NCI-H1105 (cell line): ENCODE data around the gene NXPH2.
"Not testable (repeated sequence)": the region's sequence is repeated elsewhere in the genome, so short reads cannot be mapped to it uniquely, and the experiment has no call there.

ENCODE experiments used
- DNase-seq: peaks from one replicate; lab custom pipeline; 2025; lab: John Stamatoyannopoulos, UW

NXPH2 gene

DNA sequence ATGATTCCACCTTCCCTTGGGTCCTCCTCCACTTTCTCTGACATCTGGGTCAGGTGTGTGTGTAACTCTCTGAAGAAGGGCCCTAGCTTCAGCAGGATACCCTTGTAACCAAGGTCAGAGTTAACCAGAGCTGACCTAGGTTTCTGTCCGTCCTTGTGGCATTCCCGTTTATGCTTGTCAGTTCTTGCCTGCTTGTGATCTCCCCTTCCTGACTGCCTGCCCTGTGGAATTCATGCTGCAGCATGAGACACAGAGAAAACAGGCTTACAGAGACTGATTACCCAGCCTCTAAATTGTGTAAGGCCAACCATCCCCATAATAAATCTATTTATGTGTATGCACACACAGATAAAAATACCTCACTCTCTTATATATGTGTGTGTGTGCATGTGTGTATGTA lies 22.8 kb downstream of the NXPH2 start:
- no peak for DNase-seq

DNA sequence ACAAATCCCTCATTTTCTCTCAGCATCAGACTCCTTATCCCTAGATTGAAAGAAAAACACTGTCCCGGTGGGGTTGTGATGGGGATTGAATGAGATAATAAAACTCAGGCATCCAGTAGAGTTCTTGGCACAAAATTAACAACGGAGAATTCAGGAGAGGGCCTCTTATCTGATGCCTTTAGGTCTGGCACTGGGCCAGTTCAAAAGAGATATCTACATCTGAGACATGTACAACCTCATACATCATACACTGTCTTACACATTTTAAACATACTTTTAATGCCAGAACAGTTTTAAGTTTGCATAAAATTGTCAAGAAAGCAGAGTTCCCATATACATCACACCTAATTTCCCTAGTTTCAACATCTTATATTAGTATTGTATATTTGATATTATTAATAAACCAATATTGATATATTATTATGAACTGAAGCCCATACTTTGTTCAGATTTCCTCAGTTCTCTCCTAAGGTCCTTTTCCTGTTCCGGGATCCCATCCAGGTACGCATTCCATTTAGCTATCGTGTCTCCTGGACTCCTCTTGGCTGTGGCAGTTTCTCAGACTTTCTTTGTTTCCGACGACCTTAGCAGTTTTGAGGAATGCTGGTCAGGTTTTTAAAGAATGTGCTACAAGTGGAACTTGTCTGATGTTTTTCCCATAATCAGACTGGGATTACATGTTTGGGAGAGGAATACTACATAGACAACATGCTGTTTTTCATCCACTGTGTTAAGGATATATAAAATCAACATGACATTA lies 27.8 kb downstream of the NXPH2 start:
- no peak for DNase-seq

DNA sequence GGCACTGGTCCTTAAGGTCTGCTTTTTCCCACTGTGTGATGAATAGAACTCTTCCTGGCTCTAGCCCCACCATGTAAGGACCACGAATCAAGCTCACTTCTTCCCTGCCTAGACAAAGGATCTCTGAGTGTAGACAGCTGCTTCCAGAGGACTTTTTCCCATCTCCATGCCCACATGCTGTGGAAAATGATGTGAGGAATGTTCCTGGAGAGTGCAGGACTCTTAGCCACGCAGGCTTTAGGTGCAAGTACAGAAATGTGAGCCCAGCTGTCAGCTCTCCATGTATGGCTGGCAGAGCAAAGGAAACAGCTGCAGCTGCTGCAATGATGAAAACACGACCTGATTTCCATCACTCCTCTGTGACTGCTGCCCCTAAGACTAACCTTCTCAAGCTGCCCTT lies 35.5 kb downstream of the NXPH2 start:
- no peak for DNase-seq

DNA sequence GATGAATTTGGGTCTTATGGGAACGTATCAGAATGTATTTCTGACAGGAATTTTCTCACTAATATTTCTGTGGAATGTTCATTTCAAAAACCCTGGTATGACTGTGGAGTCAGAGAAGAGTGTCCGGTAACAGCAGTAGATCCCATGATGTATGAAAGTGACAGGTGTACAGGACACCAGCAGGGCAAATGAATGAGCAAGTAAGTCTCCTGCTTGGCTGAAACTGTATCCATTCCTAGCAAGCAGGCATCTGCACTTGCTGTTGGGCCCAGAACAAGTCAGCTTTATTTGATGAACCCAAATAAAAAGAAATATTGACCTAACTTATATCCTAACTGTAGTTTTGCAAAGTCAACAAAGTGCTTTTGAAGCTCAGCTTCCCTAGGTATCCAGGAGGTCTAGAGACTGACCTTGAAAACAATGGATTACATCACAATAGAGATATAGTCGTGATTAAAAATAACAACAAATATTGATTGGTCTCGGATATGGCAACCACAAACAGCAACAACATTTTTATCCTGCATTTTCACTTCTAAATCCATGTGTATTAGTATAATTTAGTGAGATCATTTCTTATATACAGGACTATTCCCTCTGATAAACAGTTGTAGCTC lies 37.6 kb downstream of the NXPH2 start:
- DNase-seq: no peak

DNA sequence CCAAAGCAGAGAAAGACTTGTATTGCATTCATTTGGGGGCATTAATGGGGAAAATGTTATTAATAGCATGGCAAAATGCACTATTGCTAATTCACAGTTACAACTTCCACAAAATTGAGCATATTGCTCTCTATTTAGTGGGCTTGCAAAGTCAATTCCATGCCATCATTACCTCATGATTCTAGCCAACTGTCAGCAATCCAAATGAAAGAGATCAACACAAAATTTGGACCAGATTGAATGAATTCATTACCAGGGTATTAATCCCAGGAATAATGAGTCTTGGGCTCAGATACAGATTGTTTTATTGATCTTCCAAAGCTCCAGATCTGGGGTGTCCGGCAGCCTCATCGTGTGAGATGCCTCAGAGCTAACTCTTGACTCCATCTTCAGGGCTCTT lies 38.3 kb downstream of the NXPH2 start:
- DNase-seq: no peak

DNA sequence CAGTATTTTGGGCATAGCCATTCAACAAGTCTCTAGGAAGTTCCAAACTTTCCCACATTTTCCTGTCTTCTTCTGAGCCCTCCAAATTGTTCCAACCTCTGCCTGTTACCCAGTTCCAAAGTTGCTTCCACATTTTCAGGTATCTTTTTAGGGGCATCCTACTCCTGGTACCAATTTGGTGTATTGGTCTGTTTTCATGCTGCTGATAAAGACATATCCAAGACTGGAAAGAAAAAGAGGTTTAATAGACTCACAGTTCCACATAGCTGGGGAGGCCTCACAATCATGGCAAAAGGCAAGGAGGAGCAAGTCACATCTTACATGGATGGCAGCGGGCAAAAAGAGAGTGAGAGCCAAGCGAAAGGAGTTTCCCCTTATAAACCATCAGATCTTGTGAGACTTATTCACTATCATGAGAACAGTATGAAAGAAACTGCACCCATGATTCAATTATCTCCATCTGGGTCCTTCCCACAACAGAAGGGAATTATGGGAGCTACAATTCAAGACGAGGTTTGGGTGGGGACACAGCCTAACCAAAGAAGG lies 43.1 kb downstream of the NXPH2 start:
- DNase-seq: not testable (repeated sequence)

DNA sequence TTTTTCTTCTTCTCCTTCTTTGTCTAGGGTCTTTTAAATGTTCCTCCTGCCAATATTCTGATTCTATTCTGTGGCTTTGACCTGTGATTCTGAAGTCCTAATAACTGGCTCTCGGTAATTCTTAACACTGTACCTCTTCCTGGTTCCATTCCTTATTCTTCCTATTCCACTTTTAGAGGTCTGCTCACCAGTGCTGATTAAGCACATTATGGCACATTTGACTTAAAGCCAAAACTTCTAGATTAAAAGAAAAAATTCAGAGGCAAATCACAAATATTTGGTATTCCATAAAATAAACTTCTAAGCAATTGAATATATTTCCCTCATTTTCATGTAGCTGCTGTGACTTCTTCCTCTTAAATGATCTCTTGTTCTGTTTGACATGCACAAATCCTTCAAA lies 47.5 kb downstream of the NXPH2 start:
- DNase-seq: no peak

DNA sequence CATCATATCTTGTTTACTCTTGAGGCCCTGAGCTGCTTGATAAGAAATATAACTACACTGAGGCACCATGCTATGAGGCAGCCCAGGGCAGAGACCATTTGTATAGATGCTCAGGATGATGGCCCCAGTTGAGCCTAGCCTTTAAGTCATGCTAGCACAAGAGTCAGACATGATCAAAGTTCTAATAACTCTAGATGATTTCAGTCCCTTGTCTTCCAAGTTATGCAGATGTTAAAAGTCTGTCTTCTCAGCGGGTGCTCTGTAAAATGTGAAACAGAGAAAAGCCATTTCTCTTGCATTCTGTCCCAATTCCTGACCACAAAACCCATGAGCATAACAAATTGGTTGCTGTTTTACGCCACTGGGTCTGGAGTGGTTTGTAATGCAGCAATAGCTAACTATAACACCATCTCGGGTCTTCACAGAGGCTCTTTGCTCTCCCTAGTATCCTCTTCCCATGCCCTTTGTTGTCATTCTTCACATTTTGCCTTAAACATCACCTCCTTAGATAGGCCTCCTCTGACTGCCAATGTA lies 49.6 kb downstream of the NXPH2 start:
- no peak for DNase-seq

DNA sequence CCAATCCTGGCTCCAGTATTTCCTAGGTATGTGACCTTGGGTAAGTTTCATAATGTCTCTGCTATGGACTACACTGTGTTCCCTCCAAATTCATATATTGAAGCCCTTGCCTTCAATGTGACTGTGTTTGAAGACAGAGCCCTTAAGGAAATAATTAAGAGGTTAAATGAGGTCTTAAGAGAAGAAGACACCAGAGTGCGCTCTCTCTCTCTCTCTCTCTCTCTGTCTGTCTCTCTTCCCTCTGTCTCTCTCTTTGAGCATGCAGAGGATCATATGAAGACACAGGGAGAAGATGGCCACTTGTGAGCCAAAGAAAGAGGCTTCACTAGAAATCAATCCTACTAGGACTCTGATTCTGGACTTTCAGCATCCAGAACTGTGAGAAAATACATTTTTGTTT lies 52.2 kb downstream of the NXPH2 start:
- DNase-seq: no peak

DNA sequence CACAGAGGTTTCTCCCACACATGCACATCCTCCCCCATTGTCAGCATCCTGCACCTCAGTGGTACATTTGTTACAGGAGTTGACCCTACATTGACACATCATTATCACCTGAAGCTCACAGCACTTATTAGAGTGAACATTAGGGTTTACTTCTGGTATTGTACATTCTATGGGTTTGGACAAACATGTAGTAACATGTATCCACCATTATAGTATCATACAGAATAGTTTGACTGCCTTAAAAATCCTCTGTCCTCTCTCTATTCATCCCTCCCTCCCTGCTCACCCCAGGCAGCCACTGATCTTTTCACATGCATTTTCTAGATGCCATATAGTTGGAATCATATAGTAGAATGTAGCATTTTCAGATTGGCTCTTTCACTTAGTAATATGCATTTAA lies 53.5 kb downstream of the NXPH2 start:
- DNase-seq: no peak

DNA sequence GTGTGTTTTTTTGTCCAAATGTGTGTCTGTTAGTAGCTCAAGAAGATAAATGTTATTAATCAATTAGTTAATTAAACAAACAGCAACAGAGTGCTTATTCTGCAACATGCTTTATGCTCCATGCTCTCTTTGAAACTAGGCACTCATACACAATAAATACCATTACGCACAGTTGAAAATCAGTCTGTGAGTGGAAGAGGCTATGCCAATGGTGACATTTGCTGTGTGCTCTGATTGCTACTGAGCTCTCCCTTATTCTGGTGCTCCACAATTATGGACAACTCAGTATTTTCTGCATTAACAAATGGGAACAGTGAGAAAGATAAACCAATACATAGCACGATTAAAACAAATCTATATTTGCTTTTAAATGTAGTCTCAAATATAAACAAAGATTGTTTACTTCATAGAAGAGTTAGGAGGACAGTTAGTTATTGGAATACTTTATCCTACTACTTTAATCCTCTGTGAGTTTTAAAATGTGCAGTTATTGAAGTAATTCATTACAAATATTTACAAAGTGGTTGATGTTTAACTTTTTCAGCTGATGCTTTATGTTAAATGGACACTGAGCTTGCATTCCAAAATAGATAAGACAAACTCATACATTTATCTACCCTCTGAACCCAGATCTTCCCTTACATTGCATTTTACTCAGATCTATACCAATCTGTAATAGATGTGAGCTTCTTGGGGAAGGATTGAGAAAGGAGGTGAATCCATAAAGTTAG lies 55.3 kb downstream of the NXPH2 start:
- no peak for DNase-seq

DNA sequence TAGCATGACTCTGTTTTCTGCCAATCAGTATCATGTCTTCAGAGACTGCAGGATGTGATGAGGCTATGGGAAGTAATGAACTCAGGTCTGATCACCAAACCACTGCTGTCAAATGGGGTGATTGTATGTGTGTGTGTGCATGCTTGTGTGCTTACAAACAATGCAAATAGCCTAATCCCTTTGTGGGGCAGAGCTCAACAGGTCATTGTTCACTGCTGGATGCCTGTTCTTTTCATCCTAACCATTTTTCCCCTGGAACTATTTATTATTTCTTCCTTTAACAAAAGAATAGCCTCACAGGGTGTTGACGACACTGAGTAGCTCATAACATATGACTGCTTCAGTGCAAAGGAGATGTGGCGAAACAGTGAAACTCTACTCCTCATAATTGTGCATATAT lies 55.9 kb downstream of the NXPH2 start:
- no peak for DNase-seq

DNA sequence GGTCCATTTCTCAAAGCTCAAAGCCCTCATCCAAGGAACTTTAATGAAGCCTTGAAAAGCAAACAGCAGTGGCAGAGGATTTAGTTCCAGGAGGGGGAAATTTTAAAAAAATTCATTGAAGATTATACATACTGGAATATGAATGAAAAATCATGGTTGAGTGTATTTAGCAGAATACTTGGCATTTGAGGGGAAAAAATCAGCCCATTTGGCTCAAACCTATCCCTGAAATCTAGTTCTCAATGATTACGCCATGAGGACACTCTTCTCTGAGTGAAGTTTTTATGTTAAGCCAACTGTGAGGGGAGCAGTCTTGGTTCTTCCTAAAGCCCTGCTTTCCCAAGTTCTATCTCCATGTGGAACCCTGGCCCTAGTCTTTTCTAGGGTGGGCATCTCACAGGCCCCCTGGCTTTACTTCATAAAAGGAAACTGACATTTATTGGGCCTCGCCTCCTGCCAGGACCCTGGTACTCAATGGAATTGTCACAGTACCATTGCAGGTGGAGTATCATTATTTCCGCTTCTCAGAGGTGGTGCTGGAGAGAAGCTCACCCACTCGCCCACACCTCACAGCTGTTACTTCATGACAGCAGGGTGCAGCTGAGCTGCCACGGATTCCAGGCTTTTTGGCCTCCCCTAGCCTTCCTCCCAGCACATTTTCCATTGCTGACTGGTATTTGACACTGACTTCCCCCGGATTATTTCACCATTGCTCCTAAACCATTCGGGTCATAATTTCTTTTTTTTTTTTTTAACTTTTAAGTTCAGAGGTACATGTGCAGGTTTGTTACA lies 56.8 kb downstream of the NXPH2 start:
- DNase-seq: no peak

DNA sequence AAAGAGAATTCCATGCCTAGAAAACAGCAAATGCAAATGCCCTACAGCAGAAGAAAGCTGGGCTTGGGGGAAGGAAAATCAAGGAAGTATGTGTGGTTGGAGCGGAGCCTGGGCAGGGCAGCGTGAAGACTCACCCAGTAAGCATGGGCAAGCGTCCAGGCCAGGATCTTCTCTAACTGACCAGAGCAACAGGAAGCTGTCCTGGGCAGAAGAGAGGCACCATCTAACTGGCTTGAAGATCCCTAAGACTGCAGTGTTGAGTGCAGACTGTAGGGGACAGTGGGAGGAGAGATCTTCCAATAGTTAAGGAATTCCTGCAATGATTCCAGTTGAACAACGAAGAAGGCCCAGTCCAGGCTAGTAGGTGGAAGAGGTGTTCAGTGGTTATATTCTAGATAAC lies 57.9 kb downstream of the NXPH2 start:
- no peak for DNase-seq

DNA sequence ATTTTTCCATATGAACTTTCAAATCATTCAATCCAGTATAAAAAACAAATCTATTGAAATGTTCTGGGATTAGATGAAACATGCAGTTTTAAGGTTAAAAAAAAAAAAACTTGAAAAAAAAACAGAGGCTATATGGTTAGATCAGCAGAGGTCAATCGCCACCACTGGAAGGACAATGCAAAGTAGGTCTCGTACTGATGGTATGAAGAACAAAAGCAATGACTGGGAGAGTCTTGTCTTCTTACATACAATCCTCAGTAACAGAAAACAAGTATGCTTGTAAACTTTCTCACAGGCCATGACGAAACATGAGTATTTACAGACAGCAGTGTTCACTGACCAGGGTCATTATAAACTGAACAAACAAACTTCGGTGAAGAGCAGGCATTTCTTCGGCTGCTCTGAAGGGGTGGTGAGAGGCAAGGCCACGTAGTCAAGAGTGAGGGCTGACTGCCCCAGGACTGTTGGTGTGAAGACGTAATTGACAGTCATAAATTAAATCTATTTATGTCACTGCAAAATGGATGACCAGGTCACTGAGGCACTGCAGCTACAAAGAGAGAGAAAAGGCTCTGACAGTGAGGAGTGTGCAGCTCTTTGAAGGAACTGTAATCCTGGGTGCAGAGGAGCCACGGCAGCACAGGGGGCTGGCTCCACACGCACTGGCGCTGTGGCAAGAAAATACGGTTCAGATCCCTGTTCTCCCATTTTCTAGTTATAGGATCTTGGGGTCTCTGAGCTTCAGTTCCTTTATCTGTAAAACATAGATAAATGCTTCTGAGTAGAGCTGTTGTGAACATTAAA lies 60.0 kb downstream of the NXPH2 start:
- DNase-seq: no peak

DNA sequence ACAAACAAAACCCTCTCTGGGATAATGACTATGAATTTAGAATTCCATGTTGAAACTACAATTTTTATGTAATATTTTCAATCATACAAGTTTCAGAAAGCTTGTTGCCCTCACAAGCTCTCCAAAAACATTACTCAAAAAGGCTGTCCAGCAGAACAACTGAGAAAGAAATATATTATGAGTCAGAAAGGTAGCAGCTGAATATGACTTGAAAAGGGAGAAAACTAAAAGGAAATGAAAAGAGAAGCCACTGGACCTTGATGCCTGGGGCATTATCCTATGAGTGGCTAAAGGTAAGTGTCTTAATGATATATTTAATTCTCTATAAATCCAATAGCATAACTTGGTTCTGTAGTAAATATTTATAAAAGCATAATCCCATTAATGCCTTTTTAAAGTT lies 61.8 kb downstream of the NXPH2 start:
- no peak for DNase-seq

DNA sequence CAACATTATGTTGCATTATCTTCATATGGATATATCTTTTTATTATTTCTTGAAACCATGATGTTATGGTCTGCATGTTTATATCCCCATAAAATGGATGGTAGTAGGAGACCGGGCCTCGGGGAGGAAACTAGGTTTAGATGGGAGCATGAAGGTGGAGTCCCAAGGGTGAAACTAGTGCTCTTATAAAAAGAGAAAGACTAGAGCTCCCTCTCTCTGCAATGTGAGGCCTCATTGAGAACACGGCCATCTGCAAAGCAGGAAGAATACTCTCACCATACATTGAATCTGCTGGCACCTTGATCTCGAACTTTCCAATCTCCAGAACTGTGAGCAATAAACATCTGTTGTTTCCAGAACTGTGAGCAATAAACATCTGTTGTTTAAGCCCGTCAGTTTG lies 64.0 kb downstream of the NXPH2 start:
- DNase-seq: no peak

DNA sequence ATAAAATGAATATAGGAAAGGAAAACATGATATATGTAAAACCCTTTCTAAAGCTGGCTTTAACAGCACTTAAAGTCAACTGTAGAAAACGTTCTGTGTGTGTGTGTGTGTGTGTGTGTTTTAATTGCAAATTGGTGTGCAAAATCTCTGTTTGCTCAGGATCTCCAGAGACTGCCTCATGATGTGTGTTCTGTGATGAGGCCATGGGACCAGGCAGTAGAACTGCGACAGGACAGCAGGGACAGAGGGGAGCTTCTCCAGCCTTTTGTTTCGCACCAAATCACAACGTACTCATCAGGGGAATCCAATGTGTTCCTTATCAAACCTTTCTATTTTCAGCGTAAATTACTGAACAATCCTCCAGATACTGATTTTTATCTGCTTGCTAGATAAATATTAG lies 66.7 kb downstream of the NXPH2 start:
- DNase-seq: no peak

DNA sequence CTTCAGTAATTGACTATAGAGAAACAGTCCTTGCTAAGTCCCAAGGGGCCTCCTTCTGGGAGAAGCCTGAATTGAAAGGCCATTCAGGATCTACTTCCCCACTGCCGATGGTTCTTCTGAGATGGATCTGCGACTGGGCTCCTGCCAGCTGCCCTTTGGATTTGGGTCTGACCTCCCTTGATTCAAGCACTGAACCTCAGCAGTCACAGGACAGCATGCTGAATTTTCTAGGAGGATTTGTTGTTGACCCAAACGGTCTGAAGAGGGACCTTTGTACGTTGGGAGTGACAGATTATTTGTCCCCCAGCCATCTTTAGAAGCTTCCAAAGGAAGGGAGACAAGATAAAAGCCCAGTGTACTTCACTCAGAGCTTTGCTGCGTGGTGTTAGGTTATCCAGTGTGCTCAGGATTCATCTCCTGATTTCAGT lies 67.1 kb downstream of the NXPH2 start:
- no peak for DNase-seq

DNA sequence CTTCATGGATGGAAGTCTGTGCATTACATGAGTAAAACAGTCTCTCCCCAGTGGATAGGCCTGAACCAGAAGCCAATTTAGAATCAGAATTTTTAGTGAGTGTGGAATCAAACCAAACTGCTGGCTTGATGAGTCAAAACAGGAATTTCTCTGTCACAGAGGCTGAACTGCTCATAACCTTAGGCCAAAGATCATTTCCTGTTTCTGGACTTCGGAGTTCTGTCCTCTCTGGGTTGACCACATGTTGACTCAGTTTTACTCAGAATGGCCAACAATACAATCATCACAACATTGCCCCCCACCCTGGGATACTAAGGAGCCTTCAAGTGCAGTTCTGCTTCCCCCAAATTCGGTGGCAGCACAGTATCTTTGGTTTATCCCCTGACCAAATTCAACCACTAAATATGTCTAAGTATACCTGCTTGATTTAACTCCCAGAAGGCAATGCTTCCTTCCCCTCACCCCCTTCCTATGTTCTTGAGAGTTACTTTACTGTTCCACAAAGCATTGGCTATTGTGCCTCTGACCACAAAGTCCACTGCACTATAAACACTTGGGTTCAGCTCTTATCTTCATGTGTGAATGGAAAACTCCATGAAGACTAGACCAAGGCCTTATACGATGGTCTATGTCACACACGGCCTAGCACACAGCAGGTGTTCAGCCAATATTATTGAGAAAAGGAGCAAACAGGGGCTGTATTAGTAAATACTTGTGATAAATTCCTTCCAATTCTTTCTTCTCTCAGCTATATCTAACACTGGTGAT lies 67.8 kb downstream of the NXPH2 start:
- DNase-seq: no peak
